OCI-LY3 (cell line): Measurements from ENCODE around the gene PKD2L2.

Source experiments
- CTCF ChIP-seq: fragments of 200-600, 300-600 bp; sonication (generic); IDR thresholded peaks from 2 replicates; pipeline ENCODE4 v1.5.1; 2014; ENCODE audit warnings: antibody characterized with exemption, low read length, low read depth
- EZH2phosphoT487 ChIP-seq: fragments of 200-600 bp; shearing (Covaris generic); IDR thresholded peaks from 2 replicates; pipeline ENCODE4 v1.6.1; 2018; ENCODE audit warnings: antibody characterized with exemption, mixed run types, low read depth

GRCh38 chr5:137858223-137858916 is 30.9 kb upstream of the PKD2L2 start:
- TF ChIP-seq CTCF (no peak), EZH2phosphoT487 (no peak)
